ENCODE data around the gene TNFRSF14.
"Not testable (repeated sequence)": the region's sequence is repeated elsewhere in the genome, so short reads cannot be mapped to it uniquely, and the experiment has no call there.

DNA sequence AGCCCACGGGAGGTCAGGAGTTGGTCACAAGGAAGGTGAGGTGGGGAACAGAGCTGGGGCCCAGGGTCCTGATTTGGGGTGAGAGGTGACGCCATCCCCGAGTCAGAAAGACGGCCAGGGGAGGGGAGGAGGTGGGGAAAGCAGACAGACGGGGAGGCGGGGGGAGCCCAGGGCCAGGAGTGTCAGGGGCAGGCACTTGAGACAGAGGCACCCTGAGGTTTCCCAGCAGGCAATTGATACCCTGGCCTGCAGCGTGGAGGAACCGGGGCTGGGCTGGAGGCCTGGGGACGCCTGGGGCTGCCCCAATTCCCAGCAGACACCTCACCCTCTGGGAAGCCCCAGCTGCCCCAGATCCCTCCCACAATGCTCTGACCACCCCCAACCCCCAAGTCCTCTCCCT is 3.1 kb upstream of the TNFRSF14 start:
- TF ChIP-seq POLR2A (IDR thresholded peaks at IDR 0.05) = not testable (repeated sequence)
- TF ChIP-seq, protein P1, sequence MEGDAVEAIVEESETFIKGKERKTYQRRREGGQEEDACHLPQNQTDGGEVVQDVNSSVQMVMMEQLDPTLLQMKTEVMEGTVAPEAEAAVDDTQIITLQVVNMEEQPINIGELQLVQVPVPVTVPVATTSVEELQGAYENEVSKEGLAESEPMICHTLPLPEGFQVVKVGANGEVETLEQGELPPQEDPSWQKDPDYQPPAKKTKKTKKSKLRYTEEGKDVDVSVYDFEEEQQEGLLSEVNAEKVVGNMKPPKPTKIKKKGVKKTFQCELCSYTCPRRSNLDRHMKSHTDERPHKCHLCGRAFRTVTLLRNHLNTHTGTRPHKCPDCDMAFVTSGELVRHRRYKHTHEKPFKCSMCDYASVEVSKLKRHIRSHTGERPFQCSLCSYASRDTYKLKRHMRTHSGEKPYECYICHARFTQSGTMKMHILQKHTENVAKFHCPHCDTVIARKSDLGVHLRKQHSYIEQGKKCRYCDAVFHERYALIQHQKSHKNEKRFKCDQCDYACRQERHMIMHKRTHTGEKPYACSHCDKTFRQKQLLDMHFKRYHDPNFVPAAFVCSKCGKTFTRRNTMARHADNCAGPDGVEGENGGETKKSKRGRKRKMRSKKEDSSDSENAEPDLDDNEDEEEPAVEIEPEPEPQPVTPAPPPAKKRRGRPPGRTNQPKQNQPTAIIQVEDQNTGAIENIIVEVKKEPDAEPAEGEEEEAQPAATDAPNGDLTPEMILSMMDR (IDR thresholded peaks at IDR 0.05) = not testable (repeated sequence)

All from lower leg skin (tissue), 3 donors.